Urothelium cell line (cell line): Measurements from ENCODE around the gene MYO9A.

ENCODE experiments used
- DNase-seq: peaks from one replicate; pipeline ENCODE4 v3.0.0; 2011; ENCODE audit warnings: low spot score, mixed read lengths
- FAIRE-seq: peaks from 2 replicates; lab custom pipeline; 2011; peaks lifted over from hg19 to GRCh38; lab: Jason Lieb, UNC

MYO9A gene

GRCh38 chr15:72118017-72118978 lies at the start of gene MYO9A, which contains the start of gene SENP8:
Gene MYO9A (minus strand): TSS chr15:72118150. CDS start chr15:72046563, 71,587 bp downstream.
Gene SENP8 (plus strand): TSS chr15:72118403. CDS start chr15:72139624, 21,221 bp downstream.
- peak; percentile 98 for DNase-seq
- FAIRE-seq = peak; percentile 83

- no peak for FAIRE-seq
- DNase-seq = no peak
These were observed 49.5 kb upstream of the MYO9A start for GRCh38 chr15:72167445-72167844.

GRCh38 chr15:72166716-72167417 lies 48.9 kb upstream of the MYO9A start:
- FAIRE-seq (no peak), DNase-seq (no peak)

- no peak for DNase-seq
- FAIRE-seq = no peak
These were observed 45.8 kb upstream of the MYO9A start for GRCh38 chr15:72163719-72164118.

GRCh38 chr15:72162569-72162968 lies 44.6 kb upstream of the MYO9A start:
- DNase-seq (no peak), FAIRE-seq (no peak)

GRCh38 chr15:72161361-72162132 lies 43.6 kb upstream of the MYO9A start:
- DNase-seq (no peak), FAIRE-seq (no peak)

- FAIRE-seq = no peak
These were observed 42.8 kb upstream of the MYO9A start for GRCh38 chr15:72160696-72161245.

GRCh38 chr15:72156928-72157327 lies 39.0 kb upstream of the MYO9A start:
- no peak for DNase-seq
- no peak for FAIRE-seq

More at GRCh38 chr15:72160696-72161245, 42.8 kb upstream of the MYO9A start:
- DNase-seq = no peak

- FAIRE-seq = no peak
These were observed 38.0 kb upstream of the MYO9A start for GRCh38 chr15:72155635-72156616.

GRCh38 chr15:72155003-72155621 lies 37.2 kb upstream of the MYO9A start:
- FAIRE-seq (no peak), DNase-seq (peak; percentile 83)

More at GRCh38 chr15:72155635-72156616, 38.0 kb upstream of the MYO9A start:
- DNase-seq = peak; percentile 84

GRCh38 chr15:72154316-72154715 lies 36.4 kb upstream of the MYO9A start:
- no peak for FAIRE-seq
- DNase-seq = no peak

- FAIRE-seq (no peak), DNase-seq (no peak)
These were observed 35.5 kb upstream of the MYO9A start for GRCh38 chr15:72153269-72154000.

- FAIRE-seq = no peak
- no peak for DNase-seq
These were observed 29.5 kb upstream of the MYO9A start for GRCh38 chr15:72147418-72147817.

- no peak for FAIRE-seq
- no peak for DNase-seq
These were observed 29.0 kb upstream of the MYO9A start for GRCh38 chr15:72146934-72147333.

- DNase-seq (no peak), FAIRE-seq (no peak)
These were observed 28.3 kb upstream of the MYO9A start for GRCh38 chr15:72146221-72146620.

GRCh38 chr15:72141171-72142084 lies 23.5 kb upstream of the MYO9A start:
- FAIRE-seq (no peak), DNase-seq (no peak)

- FAIRE-seq (no peak), DNase-seq (no peak)
These were observed 22.1 kb upstream of the MYO9A start for GRCh38 chr15:72140088-72140487.
